Loucy (cell line): ENCODE measurements around the gene CCM2.

Source experiments
- EZH2phosphoT487 ChIP-seq: fragments of 200-600 bp; IDR thresholded peaks from 2 replicates; pipeline ENCODE4 v1.6.1; 2018; ENCODE audit warnings: antibody characterized with exemption, mild to moderate bottlenecking, moderate library complexity, borderline replicate concordance
- TF ChIP-seq, protein P1 (sequence below): fragments of 200-600 bp; sonication (generic); conservative IDR thresholded peaks from 2 replicates; pipeline ENCODE4 v1.5.1; 2014; ENCODE audit warnings: mild to moderate bottlenecking, antibody characterized with exemption, low read length

DNA sequence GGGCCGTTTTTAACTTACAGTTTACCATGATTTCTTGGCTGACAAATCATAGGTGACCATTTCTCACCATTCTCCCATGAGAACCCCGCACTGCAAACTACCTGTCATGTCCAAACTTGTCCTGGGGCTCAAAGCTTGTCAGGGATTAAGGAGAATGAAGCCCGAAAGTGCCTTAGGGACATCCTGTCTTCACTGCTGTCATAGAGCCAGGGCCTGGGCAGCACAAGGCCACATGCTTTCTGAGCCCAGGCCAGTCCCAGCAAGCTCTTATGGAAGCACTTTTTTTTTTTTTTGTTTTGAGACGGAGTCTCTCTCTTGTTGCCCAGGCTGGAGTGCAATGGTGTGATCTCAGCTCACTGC lies 33.9 kb downstream of the CCM2 start:
- TF ChIP-seq, protein P1, sequence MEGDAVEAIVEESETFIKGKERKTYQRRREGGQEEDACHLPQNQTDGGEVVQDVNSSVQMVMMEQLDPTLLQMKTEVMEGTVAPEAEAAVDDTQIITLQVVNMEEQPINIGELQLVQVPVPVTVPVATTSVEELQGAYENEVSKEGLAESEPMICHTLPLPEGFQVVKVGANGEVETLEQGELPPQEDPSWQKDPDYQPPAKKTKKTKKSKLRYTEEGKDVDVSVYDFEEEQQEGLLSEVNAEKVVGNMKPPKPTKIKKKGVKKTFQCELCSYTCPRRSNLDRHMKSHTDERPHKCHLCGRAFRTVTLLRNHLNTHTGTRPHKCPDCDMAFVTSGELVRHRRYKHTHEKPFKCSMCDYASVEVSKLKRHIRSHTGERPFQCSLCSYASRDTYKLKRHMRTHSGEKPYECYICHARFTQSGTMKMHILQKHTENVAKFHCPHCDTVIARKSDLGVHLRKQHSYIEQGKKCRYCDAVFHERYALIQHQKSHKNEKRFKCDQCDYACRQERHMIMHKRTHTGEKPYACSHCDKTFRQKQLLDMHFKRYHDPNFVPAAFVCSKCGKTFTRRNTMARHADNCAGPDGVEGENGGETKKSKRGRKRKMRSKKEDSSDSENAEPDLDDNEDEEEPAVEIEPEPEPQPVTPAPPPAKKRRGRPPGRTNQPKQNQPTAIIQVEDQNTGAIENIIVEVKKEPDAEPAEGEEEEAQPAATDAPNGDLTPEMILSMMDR, result no peak
- TF ChIP-seq EZH2phosphoT487, result no peak
